H1 (cell line): Measurements from ENCODE around the gene RPTOR. TPM values are rescaled to one million over a fixed set of nuclear protein-coding genes. Genes with fewer than 3 reads are reported as not detected.

Experiments
- CTCF ChIA-PET: fragments of 300-600 bp; sonication (Branson Sonifier 250); formaldehyde crosslinking; loops from one replicate; lab custom pipeline; 2021; ENCODE audit not compliant: partially characterized antibody; lab: Charles Lee
- POLR2A ChIA-PET: fragments of 300-600 bp; sonication (Branson Sonifier 250); formaldehyde crosslinking; loops from one replicate; lab custom pipeline; 2021; ENCODE audit warnings: inconsistent platforms; ENCODE audit not compliant: partially characterized antibody; lab: Charles Lee
- DNase-seq, 2 experiments: peaks; one replicate each; pipeline versions ENCODE4 v3.0.0 to v3.0.0-alpha.2; 2010 to 2022; ENCODE audit warnings: low spot score in 2 of 2, low read depth in 1 of 2, mixed read lengths in 1 of 2
- FAIRE-seq: peaks from 2 replicates; lab custom pipeline; 2011; peaks lifted over from hg19 to GRCh38; lab: Jason Lieb, UNC
- H2AFZ ChIP-seq: 2 replicates; pipeline ENCODE4 v1.8.1; 2012; ENCODE audit warnings: low read length, inconsistent platforms
- H2AK5ac ChIP-seq: 2 replicates; pipeline ENCODE4 v1.6.1; 2013; ENCODE audit warnings: low read depth, low read length
- H2BK120ac ChIP-seq: replicated peaks from 2 replicates; pipeline ENCODE3; 2013; ENCODE audit warnings: low read depth, low read length, inconsistent platforms
- H2BK12ac ChIP-seq: 2 replicates; pipeline ENCODE4 v1.6.1; 2013; ENCODE audit warnings: low read depth, low read length
- H2BK15ac ChIP-seq: 2 replicates; pipeline ENCODE4 v1.6.1; 2013; ENCODE audit warnings: low read length
- H2BK20ac ChIP-seq: 2 replicates; pipeline ENCODE4 v1.6.1; 2013; ENCODE audit warnings: low read length
- H2BK5ac ChIP-seq: 2 replicates; pipeline ENCODE4 v1.6.1; 2013; ENCODE audit warnings: low read depth, low read length
- H3K14ac ChIP-seq: 2 replicates; pipeline ENCODE4 v1.6.1; 2013; ENCODE audit warnings: inconsistent platforms; ENCODE audit not compliant: insufficient read length
- H3K18ac ChIP-seq: 2 replicates; pipeline ENCODE4 v1.6.1; 2013; ENCODE audit warnings: low read length; ENCODE audit errors: extremely low read depth
- H3K23ac ChIP-seq: 2 replicates; pipeline ENCODE4 v1.6.1; 2013; ENCODE audit warnings: inconsistent platforms; ENCODE audit not compliant: insufficient read length
- H3K23me2 ChIP-seq: 2 replicates; pipeline ENCODE4 v1.6.1; 2013; ENCODE audit warnings: low read depth, low read length
- H3K27ac ChIP-seq: 2 replicates; pipeline ENCODE4 v1.6.1; 2011; ENCODE audit warnings: low read depth, low read length, inconsistent platforms
- H3K27me3 ChIP-seq, 4 experiments: replicated peaks in 1 of 4; 1 replicate in 1 of 4; 2 replicates in 3 of 4; pipeline versions ENCODE4 v1.6.1 to v1.8.1; 2011 to 2013; ENCODE audit warnings: low read length in 3 of 4, mild to moderate bottlenecking in 3 of 4, inconsistent platforms in 2 of 4, mixed read lengths in 2 of 4, moderate library complexity in 1 of 4; ENCODE audit not compliant: control insufficient read depth in 3 of 4, insufficient read depth in 3 of 4; ENCODE audit errors: extremely low read depth in 1 of 4
- H3K36me3 ChIP-seq, 4 experiments: 2 replicates each; pipeline versions ENCODE4 v1.6.1 to v1.8.1; 2011 to 2013; ENCODE audit warnings: mild to moderate bottlenecking in 4 of 4, low read length in 3 of 4, moderate library complexity in 2 of 4, control low read depth in 1 of 4, inconsistent platforms in 1 of 4; ENCODE audit not compliant: insufficient read depth in 4 of 4, control insufficient read depth in 2 of 4
- H3K4ac ChIP-seq: replicated peaks from 2 replicates; pipeline ENCODE3; 2013; ENCODE audit warnings: low read length, low read depth, mixed read lengths, inconsistent platforms; ENCODE audit not compliant: insufficient read length
- H3K4me1 ChIP-seq, 4 experiments: replicated peaks in 1 of 4; 1 replicate in 1 of 4; 2 replicates in 3 of 4; pipeline versions ENCODE4 v1.6.1 to v1.8.1; 2011 to 2013; ENCODE audit warnings: low read length in 3 of 4, inconsistent platforms in 2 of 4, mixed read lengths in 1 of 4; ENCODE audit not compliant: insufficient read depth in 4 of 4, control insufficient read depth in 3 of 4
- H3K4me2 ChIP-seq, 2 experiments: 2 replicates each; pipeline versions ENCODE4 v1.6.1 to v1.8.1; 2011 to 2013; ENCODE audit warnings: low read depth in 2 of 2, low read length in 2 of 2, control low read depth in 1 of 2, inconsistent platforms in 1 of 2, mild to moderate bottlenecking in 1 of 2; ENCODE audit not compliant: insufficient read depth in 1 of 2
- H3K4me3 ChIP-seq, 4 experiments: fragments of 200-600, 300-600 bp in 1 of 4; sonication (generic), shearing (Covaris generic), sonication (Bioruptor Twin) in 1 of 4; 2 replicates each; pipeline versions ENCODE4 v1.5.1 to v1.8.1; 2011 to 2016; ENCODE audit warnings: low read length in 4 of 4, low read depth in 3 of 4, control low read depth in 2 of 4, inconsistent platforms in 2 of 4, mild to moderate bottlenecking in 2 of 4, mixed read lengths in 1 of 4, moderate library complexity in 1 of 4; ENCODE audit not compliant: insufficient read depth in 2 of 4; ENCODE audit errors: extremely low read depth in 1 of 4
- H3K56ac ChIP-seq: replicated peaks from 2 replicates; pipeline ENCODE3; 2013; ENCODE audit warnings: low read depth, mild to moderate bottlenecking, mixed read lengths, low read length, inconsistent platforms; ENCODE audit not compliant: insufficient read length
- H3K79me1 ChIP-seq: 2 replicates; pipeline ENCODE4 v1.6.1; 2013; ENCODE audit warnings: low read depth, low read length, control low read depth
- H3K79me2 ChIP-seq, 2 experiments: 2 replicates each; pipeline versions ENCODE4 v1.6.1 to v1.8.1; 2012 to 2013; ENCODE audit warnings: low read length in 2 of 2, mild to moderate bottlenecking in 2 of 2, inconsistent platforms in 1 of 2; ENCODE audit not compliant: insufficient read depth in 2 of 2, control insufficient read depth in 1 of 2
- H3K9ac ChIP-seq, 4 experiments: replicated peaks in 1 of 4; 1 replicate in 1 of 4; 2 replicates in 3 of 4; pipeline versions ENCODE4 v1.6.1 to v1.8.1; 2011 to 2013; ENCODE audit warnings: low read depth in 3 of 4, low read length in 3 of 4, control low read depth in 2 of 4, mild to moderate bottlenecking in 2 of 4, moderate library complexity in 2 of 4, inconsistent platforms in 1 of 4; ENCODE audit errors: extremely low read depth in 1 of 4
- H3K9me3 ChIP-seq, 2 experiments: 2 replicates each; pipeline versions ENCODE4 v1.6.1 to v1.8.1; 2012 to 2013; ENCODE audit warnings: mild to moderate bottlenecking in 2 of 2, moderate library complexity in 2 of 2, control low read depth in 1 of 2, inconsistent platforms in 1 of 2, low read depth in 1 of 2, low read length in 1 of 2, mixed read lengths in 1 of 2; ENCODE audit not compliant: insufficient read depth in 2 of 2
- H4K20me1 ChIP-seq, 2 experiments: replicated peaks in 1 of 2; 2 replicates each; pipeline versions ENCODE3 to v1.8.1; 2011 to 2013; ENCODE audit warnings: inconsistent platforms in 2 of 2, low read length in 2 of 2, mild to moderate bottlenecking in 1 of 2; ENCODE audit not compliant: insufficient read depth in 2 of 2, control insufficient read depth in 1 of 2
- H4K5ac ChIP-seq: 2 replicates; pipeline ENCODE4 v1.6.1; 2013; ENCODE audit warnings: low read length, low read depth, mixed read lengths, inconsistent platforms; ENCODE audit not compliant: insufficient read length
- H4K8ac ChIP-seq: 2 replicates; pipeline ENCODE4 v1.8.0; 2013; ENCODE audit warnings: mild to moderate bottlenecking, moderate library complexity, low read length, inconsistent platforms; ENCODE audit not compliant: insufficient read depth; ENCODE audit errors: extremely low read depth
- H4K91ac ChIP-seq: replicated peaks from 2 replicates; pipeline ENCODE3; 2013; ENCODE audit warnings: low read length, mixed read lengths, inconsistent platforms; ENCODE audit not compliant: insufficient read length
- BACH1 ChIP-seq: IDR thresholded peaks from 2 replicates; pipeline ENCODE4 v1.6.1; 2012; ENCODE audit warnings: low read length, improper control_type of control experiment
- BRCA1 ChIP-seq: IDR thresholded peaks from 2 replicates; pipeline ENCODE4 v1.6.1; 2012; ENCODE audit warnings: low read depth, low read length, improper control_type of control experiment
- CHD2 ChIP-seq: IDR thresholded peaks from 2 replicates; pipeline ENCODE4 v1.6.1; 2012; ENCODE audit warnings: low read length, improper control_type of control experiment
- HDAC2 ChIP-seq, 2 experiments: fragments of 300-600 bp in 1 of 2; sonication (generic) in 1 of 2; IDR thresholded peaks; 2 replicates each; pipeline ENCODE4 v1.6.1; 2011 to 2012; ENCODE audit warnings: low read depth in 2 of 2, low read length in 2 of 2, mild to moderate bottlenecking in 2 of 2, moderate library complexity in 2 of 2, borderline replicate concordance in 1 of 2, inconsistent platforms in 1 of 2
- JUND ChIP-seq: IDR thresholded peaks from 2 replicates; pipeline ENCODE4 v1.6.1; 2011; ENCODE audit warnings: mild to moderate bottlenecking, improper control_type of control experiment, low read length
- PHF8 ChIP-seq: fragments of 200-600 bp; sonication (generic); conservative IDR thresholded peaks from 2 replicates; pipeline ENCODE4 v1.7.1; 2012; ENCODE audit warnings: low read depth, mild to moderate bottlenecking, inconsistent platforms, low read length, moderate library complexity
- POLR2A ChIP-seq, 2 experiments: IDR thresholded peaks; 1 replicate in 1 of 2; 2 replicates in 1 of 2; pipeline ENCODE4 v1.6.1; 2011; ENCODE audit warnings: low read depth in 2 of 2, low read length in 2 of 2, mild to moderate bottlenecking in 2 of 2; ENCODE audit errors: control extremely low read depth in 1 of 2
- POLR2AphosphoS5 ChIP-seq: IDR thresholded peaks from 2 replicates; pipeline ENCODE4 v1.6.1; 2011; ENCODE audit warnings: low read depth, low read length
- RBBP5 ChIP-seq: IDR thresholded peaks from 2 replicates; pipeline ENCODE4 v1.7.1; 2012; ENCODE audit warnings: low read depth, mild to moderate bottlenecking, inconsistent platforms, low read length, moderate library complexity, borderline replicate concordance
- RNF2 ChIP-seq: fragments of 200-900, 300-1000 bp; sonication (generic); IDR thresholded peaks from 2 replicates; pipeline ENCODE4 v1.7.1; 2016; ENCODE audit warnings: borderline replicate concordance, low read depth, mild to moderate bottlenecking, antibody characterized with exemption, low read length; ENCODE audit not compliant: poor library complexity, severe bottlenecking; ENCODE audit errors: missing control alignments
- SP1 ChIP-seq: IDR thresholded peaks from 2 replicates; pipeline ENCODE4 v1.6.1; 2011; ENCODE audit warnings: low read depth, low read length
- TAF7 ChIP-seq: optimal IDR thresholded peaks from 2 replicates; pipeline ENCODE3; 2011; ENCODE audit warnings: low read depth, mild to moderate bottlenecking, inconsistent platforms, low read length, moderate library complexity, borderline replicate concordance
- TBP ChIP-seq: IDR thresholded peaks from 2 replicates; pipeline ENCODE4 v1.6.1; 2011; ENCODE audit warnings: low read depth, low read length, improper control_type of control experiment
- ZNF274 ChIP-seq: IDR thresholded peaks from 2 replicates; pipeline ENCODE4 v1.7.0; 2012; ENCODE audit warnings: low read length, borderline replicate concordance; ENCODE audit errors: extremely low read depth
- WGBS, 2 experiments: shearing (Covaris generic) in 1 of 2; methylation state at CpG; one replicate each; pipeline versions ENCODE4 v1.1.6 to v1.1.7; 2013 to 2015; ENCODE audit warnings: low lambda C conversion rate in 2 of 2, mixed read lengths in 2 of 2, inconsistent platforms in 1 of 2, low coverage in 1 of 2, missing lambda C conversion rate in 1 of 2; ENCODE audit not compliant: insufficient replicate concordance in 2 of 2, insufficient coverage in 1 of 2, insufficient read length in 1 of 2; ENCODE audit errors: extremely low coverage in 1 of 2, missing lambda C conversion rate in 1 of 2; 5-methylcytosine and 5-hydroxymethylcytosine counted together
- polyA plus RNA-seq, 7 experiments: library from polyadenylated mRNA; depleted of rRNA in 3 of 7; stranded (reverse) in 5 of 7; unstranded in 2 of 7; fragments of >200 nt in 5 of 7; fragments of 200-250 nt in 2 of 7; gene quantifications; 1 replicate in 5 of 7; 2 replicates in 1 of 7; 4 replicates in 1 of 7; pipeline versions ENCODE4 v1.2.1 to v1.2.3, GENCODE V29; 2011 to 2013; ENCODE audit warnings: missing spikeins in 2 of 7, mixed read lengths in 2 of 7
- total RNA-seq: library from RNA; stranded (reverse); fragmentation: NEBNext Ultra II Directional; extraction: Animal tissue kit (Norgen Biotek cat#: 25700); gene quantifications from 2 replicates; pipeline ENCODE4 v1.2.1, GENCODE V29; 2021
- TF ChIP-seq, protein P1 (sequence below): IDR thresholded peaks from 2 replicates; pipeline ENCODE4 v1.6.1; 2012; ENCODE audit warnings: inconsistent platforms

Gene RPTOR
- total and polyA plus RNA-seq, 2 of the 8 experiments (the other 6 are each of a cell fraction or from before 2014, with no cell fraction given) = 6.9 to 28.7 TPM

DNA sequence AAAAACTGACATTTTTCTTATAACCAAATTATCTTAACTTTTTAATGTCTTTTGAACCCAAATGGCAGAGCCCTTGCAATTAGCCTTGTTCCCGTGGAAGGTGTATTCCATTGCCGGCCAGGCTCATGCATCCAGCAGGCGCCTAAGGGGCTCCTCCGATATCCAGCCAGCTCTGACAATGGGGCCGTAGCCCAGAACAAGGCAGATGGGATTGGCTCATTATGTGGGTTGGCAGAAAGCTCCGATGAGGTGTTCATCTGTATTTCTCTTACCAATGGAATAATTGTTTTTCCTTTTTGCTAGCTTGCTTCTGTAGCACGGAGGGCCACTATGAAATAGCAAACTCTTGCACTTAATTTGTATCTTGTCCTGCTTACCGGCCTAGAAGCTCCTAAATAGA, 238.8 kb downstream of the RPTOR start:
- FAIRE-seq = no peak
- no peak overlapping the region for H3K4me2 ChIP-seq

More for the DNA sequence above, 238.8 kb downstream of the RPTOR start:
- H2BK15ac ChIP-seq = no peak overlapping the region
- no peak overlapping the region for H3K18ac ChIP-seq
- H2BK20ac ChIP-seq = no peak overlapping the region
- no peak overlapping the region for H3K27ac ChIP-seq
- no peak overlapping the region for H2BK12ac ChIP-seq
- 90% methylated on average over 8 of the region's 8 CpGs; no CpG with 5 or more reads in 1 of the 2 experiments for WGBS, 2 experiments
- H3K23me2 ChIP-seq = no peaks in the 10 kb centered on the region
- H2BK5ac ChIP-seq = no peak overlapping the region
- no peak overlapping the region for H4K5ac ChIP-seq
- H3K79me1 ChIP-seq = no peaks in the 10 kb centered on the region; the same call in 1 of the 2 replicates
- H3K23ac ChIP-seq = no peak overlapping the region
- H3K79me2 ChIP-seq = no peaks in the 10 kb centered on the region
- H3K4ac ChIP-seq = no peak overlapping the region
- no peak overlapping the region for H3K9ac ChIP-seq
- H4K20me1 ChIP-seq = peaks cover 0 to 3% of the 10 kb centered on the region in 2 experiments
- ChIA-PET POLR2A (no interaction called here), CTCF (interaction anchor here (0.9 to 2.1 kb wide), 6 partner anchors 10 to 948 kb away, joined by 3 to 5 read pairs (median 3); no protein-coding TSS in a partner anchor)
- TF ChIP-seq SP1 (no peak), RNF2 (no peak), TBP (no peak), HDAC2 (IDR thresholded peaks at IDR 0.05; ENCODE audit: borderline replicate concordance in 1 of 2, low read depth in 2 of 2, low read length in 2 of 2) (no peak), BRCA1 (no peak), JUND (no peak), POLR2AphosphoS5 (no peak), PHF8 (no peak), RBBP5 (no peak), BACH1 (no peak), ZNF274 (no peak), CHD2 (no peak), TAF7 (no peak), POLR2A (IDR thresholded peaks at IDR 0.05; ENCODE audit: control extremely low read depth in 1 of 2, low read depth in 2 of 2, low read length in 2 of 2) (no peak)
- TF ChIP-seq, protein P1, sequence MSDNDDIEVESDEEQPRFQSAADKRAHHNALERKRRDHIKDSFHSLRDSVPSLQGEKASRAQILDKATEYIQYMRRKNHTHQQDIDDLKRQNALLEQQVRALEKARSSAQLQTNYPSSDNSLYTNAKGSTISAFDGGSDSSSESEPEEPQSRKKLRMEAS = no peak
- H3K14ac ChIP-seq = no peak overlapping the region
- H3K9me3 ChIP-seq = no peaks in the 10 kb centered on the region
- no peak overlapping the region for H2AK5ac ChIP-seq
- no peak overlapping the region for H3K4me3 ChIP-seq
- no peak overlapping the region for H2AFZ ChIP-seq
- no peaks in the 10 kb centered on the region for H3K36me3 ChIP-seq
- H4K91ac ChIP-seq = no peak overlapping the region
- no peaks in the 10 kb centered on the region; a peak in 1 of 7 replicates for H3K27me3 ChIP-seq
- H2BK120ac ChIP-seq = no peak overlapping the region
- no peak for DNase-seq
- H4K8ac ChIP-seq = no peak overlapping the region
- H3K4me1 ChIP-seq = peaks cover 4 to 9% (median 7%) of the 10 kb centered on the region in 4 experiments
- no peak overlapping the region for H3K56ac ChIP-seq
